KOPT-K1 (cell line): Measurements from ENCODE around the gene SLC35F1.

Source experiments
- H3K27ac ChIP-seq: fragments of 200-600 bp; sonication (generic); 2 replicates; pipeline ENCODE4 v1.5.1; 2016; ENCODE audit warnings: antibody characterized with exemption, mild to moderate bottlenecking, low read depth, low read length; ENCODE audit not compliant: poor library complexity, severe bottlenecking
- H3K36me3 ChIP-seq: fragments of 200-600 bp; sonication (generic); 2 replicates; pipeline ENCODE4 v1.5.1; 2017; ENCODE audit warnings: antibody characterized with exemption, mild to moderate bottlenecking, low read length, moderate library complexity; ENCODE audit not compliant: insufficient read depth
- H3K9me3 ChIP-seq: fragments of 200-600 bp; sonication (generic); 2 replicates; pipeline ENCODE4 v1.5.1; 2017; ENCODE audit warnings: antibody characterized with exemption, low read length, mild to moderate bottlenecking; ENCODE audit not compliant: insufficient read depth, poor library complexity, severe bottlenecking

Gene SLC35F1

DNA sequence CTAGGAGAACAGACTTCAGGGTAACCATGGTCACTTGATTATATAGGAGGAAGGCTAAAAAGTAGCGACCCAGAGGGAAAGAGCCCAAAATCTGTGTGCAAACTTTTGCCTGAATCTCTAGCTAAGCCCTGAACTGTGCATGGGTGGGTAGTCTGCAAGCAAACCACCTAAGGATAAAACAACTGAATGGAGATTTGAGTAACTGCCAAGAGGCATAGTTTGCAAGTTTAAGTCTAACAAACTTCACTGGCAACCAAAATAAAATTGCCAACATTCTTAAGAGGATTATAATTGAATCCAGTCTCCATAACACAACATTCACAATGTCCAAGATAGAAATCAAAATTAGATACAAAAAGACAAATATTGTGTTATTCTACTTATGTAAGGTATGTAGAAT, 449.0 kb downstream of the SLC35F1 start:
- H3K36me3 ChIP-seq, result no peaks in the 10 kb centered on the region
- peaks cover 9% of the 10 kb centered on the region for H3K9me3 ChIP-seq
- no peak overlapping the region for H3K27ac ChIP-seq

DNA sequence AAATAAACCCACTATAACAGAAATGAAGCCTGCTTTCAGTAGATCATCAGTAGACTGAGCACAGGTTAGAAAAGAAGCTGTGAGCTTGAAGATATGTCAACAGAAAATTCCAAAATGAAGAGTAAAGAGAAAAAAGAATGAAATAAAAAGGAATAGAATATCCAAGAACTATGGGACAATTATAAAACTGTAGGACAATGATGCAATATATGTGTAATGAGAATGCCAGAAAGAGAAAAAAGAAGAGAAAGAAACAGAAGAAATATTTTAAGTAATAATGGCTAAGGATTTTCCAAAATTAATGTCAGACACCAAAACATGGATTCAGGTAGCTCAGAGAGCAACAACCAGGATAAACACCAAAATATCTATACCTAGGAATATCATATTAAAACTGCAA, 449.6 kb downstream of the SLC35F1 start:
- peaks cover 9% of the 10 kb centered on the region for H3K9me3 ChIP-seq
- H3K36me3 ChIP-seq, result no peaks in the 10 kb centered on the region
- no peak overlapping the region for H3K27ac ChIP-seq
